Neural cell (in vitro differentiated cells): ENCODE measurements around the gene SNPH. TPM values are rescaled to one million over a fixed set of nuclear protein-coding genes. Genes with fewer than 3 reads are reported as not detected.

Experiments used
- H2AFZ ChIP-seq: fragments of 200-600, 300-800 bp; sonication (generic), shearing (Covaris generic); 2 replicates; pipeline ENCODE4 v1.6.0; 2014; ENCODE audit warnings: low read depth, mild to moderate bottlenecking, antibody characterized with exemption, low read length, moderate library complexity
- H3F3A ChIP-seq: fragments of 200-600 bp; shearing (Covaris generic); 2 replicates; pipeline ENCODE4 v1.6.1; 2016; ENCODE audit warnings: mild to moderate bottlenecking, moderate library complexity, mixed read lengths, antibody characterized with exemption, low read length; ENCODE audit not compliant: insufficient read depth, poor library complexity, severe bottlenecking
- H3K27ac ChIP-seq: fragments of 200-600, 300-800 bp; sonication (generic), shearing (Covaris generic); 2 replicates; pipeline ENCODE4 v1.5.1; 2014; ENCODE audit warnings: mild to moderate bottlenecking, low read length, moderate library complexity
- H3K27me3 ChIP-seq: fragments of 300-800, 200-600 bp; sonication (generic), shearing (Covaris generic); 2 replicates; pipeline ENCODE4 v1.6.0; 2014; ENCODE audit warnings: mild to moderate bottlenecking, low read depth, low read length, moderate library complexity; ENCODE audit not compliant: insufficient read depth
- H3K36me3 ChIP-seq: fragments of 300-800, 200-600 bp; sonication (generic), shearing (Covaris generic); 2 replicates; pipeline ENCODE4 v1.5.1; 2014; ENCODE audit warnings: mild to moderate bottlenecking, antibody characterized with exemption, low read length, moderate library complexity; ENCODE audit not compliant: insufficient read depth
- H3K4me2 ChIP-seq: fragments of 300-800, 200-600 bp; sonication (generic), shearing (Covaris generic); 2 replicates; pipeline ENCODE4 v1.6.0; 2014; ENCODE audit warnings: mild to moderate bottlenecking, low read length
- H3K4me3 ChIP-seq: fragments of 300-800, 200-600 bp; sonication (generic), shearing (Covaris generic); 2 replicates; pipeline ENCODE4 v1.5.1; 2014; ENCODE audit warnings: mild to moderate bottlenecking, low read length, moderate library complexity
- H3K79me2 ChIP-seq: fragments of 200-600 bp; shearing (Covaris generic); replicated peaks from 2 replicates; pipeline ENCODE4 v1.6.0; 2014; ENCODE audit warnings: mild to moderate bottlenecking, low read length, moderate library complexity; ENCODE audit not compliant: insufficient read depth
- H3K9ac ChIP-seq: fragments of 300-800, 200-600 bp; sonication (generic), shearing (Covaris generic); 2 replicates; pipeline ENCODE4 v1.6.1; 2016; ENCODE audit warnings: mild to moderate bottlenecking, low read length, mixed read lengths
- H3K9me2 ChIP-seq: fragments of 200-600 bp; shearing (Covaris generic); 2 replicates; pipeline ENCODE4 v1.6.1; 2016; ENCODE audit warnings: mild to moderate bottlenecking, low read length, mixed read lengths; ENCODE audit not compliant: insufficient read depth
- H3K9me3 ChIP-seq: fragments of 200-600, 300-800 bp; sonication (generic), shearing (Covaris generic); 2 replicates; pipeline ENCODE4 v1.6.1; 2016; ENCODE audit warnings: mild to moderate bottlenecking, mixed run types, low read length, moderate library complexity, mixed read lengths
- H4K20me1 ChIP-seq: fragments of 200-600 bp; shearing (Covaris generic); 2 replicates; pipeline ENCODE4 v1.6.1; 2016; ENCODE audit warnings: mild to moderate bottlenecking, mixed run types; ENCODE audit not compliant: insufficient read depth
- EP300 ChIP-seq: fragments of 450-650 bp; conservative IDR thresholded peaks from 2 replicates; pipeline ENCODE4 v1.6.1; 2014; ENCODE audit warnings: antibody characterized with exemption, mild to moderate bottlenecking, moderate library complexity; ENCODE audit not compliant: poor library complexity, severe bottlenecking
- EZH2 ChIP-seq: fragments of 200-600, 300-800 bp; shearing (Covaris generic), sonication (generic); IDR thresholded peaks from 2 replicates; pipeline ENCODE4 v1.6.1; 2014; ENCODE audit warnings: antibody characterized with exemption, low read length, borderline replicate concordance, mild to moderate bottlenecking; ENCODE audit not compliant: insufficient read depth, poor library complexity, severe bottlenecking
- MXI1 ChIP-seq: fragments of 450-650 bp; conservative IDR thresholded peaks from 2 replicates; pipeline ENCODE4 v1.6.1; 2014; ENCODE audit warnings: antibody characterized with exemption, mild to moderate bottlenecking; ENCODE audit not compliant: poor library complexity, severe bottlenecking
- POLR2AphosphoS5 ChIP-seq: IDR thresholded peaks from 2 replicates; pipeline ENCODE4 v1.6.1; 2012
- RAD21 ChIP-seq: fragments of 450-650 bp; conservative IDR thresholded peaks from 2 replicates; pipeline ENCODE4 v1.6.1; 2014; ENCODE audit warnings: antibody characterized with exemption, mild to moderate bottlenecking, moderate library complexity
- SMC3 ChIP-seq: fragments of 450-650 bp; conservative IDR thresholded peaks from 2 replicates; pipeline ENCODE4 v1.6.1; 2014; ENCODE audit warnings: antibody characterized with exemption, mild to moderate bottlenecking, moderate library complexity; ENCODE audit not compliant: poor library complexity
- TAF1 ChIP-seq: IDR thresholded peaks from 2 replicates; pipeline ENCODE4 v1.6.1; 2012; ENCODE audit warnings: low read depth
- polyA plus RNA-seq: library from polyadenylated mRNA; depleted of rRNA; stranded (reverse); fragments of >200 nt; gene quantifications from 2 replicates; pipeline ENCODE4 v1.2.3, GENCODE V29; 2014
- TF ChIP-seq, protein P1 (sequence below): fragments of 450-650 bp; IDR thresholded peaks from 2 replicates; pipeline ENCODE4 v1.5.1; 2014; ENCODE audit warnings: antibody characterized with exemption, mild to moderate bottlenecking, moderate library complexity; ENCODE audit not compliant: poor library complexity, severe bottlenecking
- TF ChIP-seq, protein P2 (sequence below): IDR thresholded peaks from 2 replicates; pipeline ENCODE4 v1.6.1; 2012; ENCODE audit warnings: borderline replicate concordance

The SNPH gene
- polyA plus RNA-seq, 1 donor from 2014 or later = 25.6 TPM

DNA sequence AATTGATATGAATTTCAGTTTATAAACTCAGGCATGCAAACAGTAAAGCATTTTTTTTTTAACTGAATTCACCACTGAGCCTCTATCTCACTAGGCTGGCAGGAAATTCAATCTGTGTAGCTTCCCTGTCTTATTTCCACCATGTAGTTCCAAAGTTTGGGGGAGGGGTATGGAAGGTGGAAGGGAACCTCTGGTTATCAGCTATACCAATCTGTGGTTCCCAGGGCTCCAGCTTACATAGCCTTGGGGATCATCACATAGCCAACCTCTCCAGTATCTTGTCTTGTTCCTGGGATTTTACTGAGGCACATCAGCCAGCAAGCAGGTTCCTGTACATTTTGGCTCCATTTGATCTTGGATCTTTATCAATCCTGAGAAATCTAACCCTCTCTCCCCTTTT, 24.6 kb upstream of the SNPH start:
- Histone ChIP-seq H3K9ac (no peak overlapping the region), H3F3A (no peaks in the 10 kb centered on the region), H3K9me2 (no peaks in the 10 kb centered on the region), H3K4me2 (no peak overlapping the region), H3K27me3 (no peaks in the 10 kb centered on the region), H2AFZ (no peak overlapping the region), H3K27ac (no peak overlapping the region), H4K20me1 (no peaks in the 10 kb centered on the region), H3K4me3 (no peak overlapping the region), H3K36me3 (no peaks in the 10 kb centered on the region), H3K79me2 (no peaks in the 10 kb centered on the region), H3K9me3 (no peaks in the 10 kb centered on the region)
- TF ChIP-seq RAD21 = no peak
- no peak for TF ChIP-seq SMC3
- TF ChIP-seq, protein P1, sequence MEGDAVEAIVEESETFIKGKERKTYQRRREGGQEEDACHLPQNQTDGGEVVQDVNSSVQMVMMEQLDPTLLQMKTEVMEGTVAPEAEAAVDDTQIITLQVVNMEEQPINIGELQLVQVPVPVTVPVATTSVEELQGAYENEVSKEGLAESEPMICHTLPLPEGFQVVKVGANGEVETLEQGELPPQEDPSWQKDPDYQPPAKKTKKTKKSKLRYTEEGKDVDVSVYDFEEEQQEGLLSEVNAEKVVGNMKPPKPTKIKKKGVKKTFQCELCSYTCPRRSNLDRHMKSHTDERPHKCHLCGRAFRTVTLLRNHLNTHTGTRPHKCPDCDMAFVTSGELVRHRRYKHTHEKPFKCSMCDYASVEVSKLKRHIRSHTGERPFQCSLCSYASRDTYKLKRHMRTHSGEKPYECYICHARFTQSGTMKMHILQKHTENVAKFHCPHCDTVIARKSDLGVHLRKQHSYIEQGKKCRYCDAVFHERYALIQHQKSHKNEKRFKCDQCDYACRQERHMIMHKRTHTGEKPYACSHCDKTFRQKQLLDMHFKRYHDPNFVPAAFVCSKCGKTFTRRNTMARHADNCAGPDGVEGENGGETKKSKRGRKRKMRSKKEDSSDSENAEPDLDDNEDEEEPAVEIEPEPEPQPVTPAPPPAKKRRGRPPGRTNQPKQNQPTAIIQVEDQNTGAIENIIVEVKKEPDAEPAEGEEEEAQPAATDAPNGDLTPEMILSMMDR = no peak
- no peak for TF ChIP-seq EP300
- TF ChIP-seq, protein P2, sequence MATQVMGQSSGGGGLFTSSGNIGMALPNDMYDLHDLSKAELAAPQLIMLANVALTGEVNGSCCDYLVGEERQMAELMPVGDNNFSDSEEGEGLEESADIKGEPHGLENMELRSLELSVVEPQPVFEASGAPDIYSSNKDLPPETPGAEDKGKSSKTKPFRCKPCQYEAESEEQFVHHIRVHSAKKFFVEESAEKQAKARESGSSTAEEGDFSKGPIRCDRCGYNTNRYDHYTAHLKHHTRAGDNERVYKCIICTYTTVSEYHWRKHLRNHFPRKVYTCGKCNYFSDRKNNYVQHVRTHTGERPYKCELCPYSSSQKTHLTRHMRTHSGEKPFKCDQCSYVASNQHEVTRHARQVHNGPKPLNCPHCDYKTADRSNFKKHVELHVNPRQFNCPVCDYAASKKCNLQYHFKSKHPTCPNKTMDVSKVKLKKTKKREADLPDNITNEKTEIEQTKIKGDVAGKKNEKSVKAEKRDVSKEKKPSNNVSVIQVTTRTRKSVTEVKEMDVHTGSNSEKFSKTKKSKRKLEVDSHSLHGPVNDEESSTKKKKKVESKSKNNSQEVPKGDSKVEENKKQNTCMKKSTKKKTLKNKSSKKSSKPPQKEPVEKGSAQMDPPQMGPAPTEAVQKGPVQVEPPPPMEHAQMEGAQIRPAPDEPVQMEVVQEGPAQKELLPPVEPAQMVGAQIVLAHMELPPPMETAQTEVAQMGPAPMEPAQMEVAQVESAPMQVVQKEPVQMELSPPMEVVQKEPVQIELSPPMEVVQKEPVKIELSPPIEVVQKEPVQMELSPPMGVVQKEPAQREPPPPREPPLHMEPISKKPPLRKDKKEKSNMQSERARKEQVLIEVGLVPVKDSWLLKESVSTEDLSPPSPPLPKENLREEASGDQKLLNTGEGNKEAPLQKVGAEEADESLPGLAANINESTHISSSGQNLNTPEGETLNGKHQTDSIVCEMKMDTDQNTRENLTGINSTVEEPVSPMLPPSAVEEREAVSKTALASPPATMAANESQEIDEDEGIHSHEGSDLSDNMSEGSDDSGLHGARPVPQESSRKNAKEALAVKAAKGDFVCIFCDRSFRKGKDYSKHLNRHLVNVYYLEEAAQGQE = no peak
- no peak for TF ChIP-seq MXI1
- TF ChIP-seq TAF1 = no peak
- no peak for TF ChIP-seq EZH2
- TF ChIP-seq POLR2AphosphoS5 = no peak

GRCh38 chr20:1242099-1242498, 24.0 kb upstream of the SNPH start:
- Histone ChIP-seq H3K9me3 (no peaks in the 10 kb centered on the region), H3K9me2 (no peaks in the 10 kb centered on the region), H3K27me3 (no peaks in the 10 kb centered on the region), H3K36me3 (no peaks in the 10 kb centered on the region), H3K9ac (no peak overlapping the region), H3F3A (no peaks in the 10 kb centered on the region), H3K4me2 (no peak overlapping the region), H3K4me3 (no peak overlapping the region), H3K27ac (no peak overlapping the region), H4K20me1 (no peaks in the 10 kb centered on the region), H3K79me2 (no peaks in the 10 kb centered on the region), H2AFZ (no peak overlapping the region)
- TF ChIP-seq POLR2AphosphoS5 (no peak), TAF1 (no peak), RAD21 (no peak), MXI1 (no peak), EZH2 (no peak), EP300 (no peak), SMC3 (no peak)
- TF ChIP-seq, protein P2 = no peak
- TF ChIP-seq, protein P1 = no peak
